GM12864 (cell line): ENCODE data around the gene AGA.

ENCODE experiments used
- DNase-seq: peaks from one replicate; pipeline ENCODE4 v3.0.0-alpha.2; 2011; ENCODE audit warnings: low read depth
- H3K4me3 ChIP-seq: 2 replicates; pipeline ENCODE4 v1.5.1; 2011; ENCODE audit warnings: mild to moderate bottlenecking, low read depth, low read length, control low read depth
- CTCF ChIP-seq: IDR thresholded peaks from 2 replicates; pipeline ENCODE4 v1.5.1; 2011; ENCODE audit warnings: low read depth, mild to moderate bottlenecking, moderate library complexity, low read length, control low read depth, inconsistent platforms; ENCODE audit errors: missing control alignments

AGA gene

GRCh38 chr4:177396352-177396751 is 45.9 kb downstream of the AGA start:
- TF ChIP-seq CTCF: no peak
- no peak for DNase-seq
- no peak overlapping the region for H3K4me3 ChIP-seq

GRCh38 chr4:177393236-177393635 is 49.0 kb downstream of the AGA start:
- no peak for TF ChIP-seq CTCF
- DNase-seq: no peak
- H3K4me3 ChIP-seq: no peak overlapping the region

- TF ChIP-seq CTCF: no peak
- DNase-seq: no peak
- H3K4me3 ChIP-seq: no peak overlapping the region
Measured at GRCh38 chr4:177391953-177392352, 50.3 kb downstream of the AGA start.

GRCh38 chr4:177391287-177391686 is 51.0 kb downstream of the AGA start:
- DNase-seq: no peak

GRCh38 chr4:177386278-177386815 is 55.9 kb downstream of the AGA start:
- H3K4me3 ChIP-seq: no peak overlapping the region
- no peak for DNase-seq
- no peak for TF ChIP-seq CTCF

More at GRCh38 chr4:177391287-177391686, 51.0 kb downstream of the AGA start:
- no peak overlapping the region for H3K4me3 ChIP-seq
- TF ChIP-seq CTCF: no peak

GRCh38 chr4:177385576-177386277 is 56.5 kb downstream of the AGA start:
- no peak overlapping the region for H3K4me3 ChIP-seq
- no peak for DNase-seq
- TF ChIP-seq CTCF: no peak
